22Rv1 (cell line): Measurements from ENCODE around the gene ACYP2.

Experiments
- H3K27ac ChIP-seq: fragments of 450-650 bp; 2 replicates; pipeline ENCODE4 v1.5.1; 2017
- CTCF ChIP-seq: fragments of 450-650 bp; IDR thresholded peaks from 2 replicates; pipeline ENCODE4 v1.5.1; 2017; ENCODE audit warnings: mild to moderate bottlenecking
- ZFX ChIP-seq: fragments of 450-650 bp; IDR thresholded peaks from 2 replicates; pipeline ENCODE4 v1.6.1; 2017; ENCODE audit warnings: antibody characterized with exemption, borderline replicate concordance

The ACYP2 gene

GRCh38 chr2:54233832-54234649 is 118.6 kb downstream of the ACYP2 start:
- H3K27ac ChIP-seq, result no peak overlapping the region
- TF ChIP-seq CTCF, result no peak
- TF ChIP-seq ZFX, result no peak

- H3K27ac ChIP-seq, result no peak overlapping the region
- TF ChIP-seq CTCF (no peak), ZFX (no peak)
Observed at GRCh38 chr2:54237428-54237827, 122.0 kb downstream of the ACYP2 start.

DNA sequence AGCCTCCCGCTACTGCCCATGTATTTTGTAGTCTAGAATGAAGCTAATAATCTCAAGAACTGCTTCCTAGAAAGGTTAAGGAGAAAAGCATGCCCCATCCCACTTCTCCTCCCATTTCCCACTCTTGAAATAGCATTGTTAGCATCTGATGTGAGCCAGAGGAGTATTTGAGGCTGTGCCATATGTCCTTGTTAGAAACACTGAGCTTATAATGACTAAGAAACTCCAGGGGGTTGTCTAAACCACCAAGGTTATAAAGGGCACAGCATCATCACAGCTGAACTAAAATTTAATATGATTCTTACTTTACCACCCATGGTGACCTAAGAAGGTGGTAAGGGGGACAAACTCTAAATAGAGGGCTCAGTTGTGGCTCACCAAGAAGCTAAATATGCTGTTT is 124.0 kb downstream of the ACYP2 start:
- H3K27ac ChIP-seq, result no peak overlapping the region
- TF ChIP-seq CTCF (no peak), ZFX (no peak)

DNA sequence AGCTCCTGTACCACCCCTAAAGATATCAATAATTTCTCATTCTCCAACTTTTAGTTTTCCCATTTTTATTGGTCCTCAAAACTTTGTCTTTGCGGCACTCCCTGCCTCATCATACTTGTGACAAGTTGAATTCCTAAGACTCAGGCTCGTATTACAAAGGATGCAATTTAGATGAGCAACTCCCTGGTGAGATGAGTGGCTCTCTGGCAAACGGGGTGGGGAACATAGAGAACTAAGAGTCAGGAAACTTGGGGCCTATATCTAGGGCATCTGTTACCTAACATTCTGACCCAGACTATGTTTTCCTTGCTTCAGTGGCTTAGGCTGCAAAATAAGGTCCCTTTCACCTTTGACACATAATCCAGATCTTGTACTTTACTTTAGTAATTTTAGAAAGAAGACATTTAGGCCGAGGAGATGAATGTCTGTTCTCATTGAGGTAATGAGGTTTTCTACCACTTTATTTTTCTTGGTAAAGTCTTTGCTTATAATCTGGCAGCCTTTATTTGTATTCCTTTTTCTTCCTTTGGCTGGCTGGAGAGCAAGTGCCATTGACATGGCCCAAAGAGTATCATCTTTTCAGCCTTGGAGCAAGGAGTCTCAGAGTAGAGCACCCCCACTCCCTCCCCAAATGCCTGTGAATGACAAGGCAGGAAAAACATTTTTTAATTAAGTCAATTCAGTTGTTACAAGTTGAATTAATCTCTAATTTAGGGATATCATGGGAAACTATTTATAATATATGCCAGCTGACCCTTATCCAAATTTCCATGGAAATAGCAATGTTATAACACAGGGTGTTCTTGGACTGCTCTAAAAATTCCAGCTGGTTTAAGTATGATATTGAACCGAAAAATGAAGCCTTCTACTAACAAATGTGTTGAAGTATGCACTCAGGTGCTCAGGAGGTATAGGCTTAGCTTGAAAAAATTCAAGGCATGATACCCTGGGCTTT is 125.4 kb downstream of the ACYP2 start:
- H3K27ac ChIP-seq, result no peak overlapping the region
- TF ChIP-seq ZFX (no peak), CTCF (no peak)

GRCh38 chr2:54247115-54247514 is 131.7 kb downstream of the ACYP2 start:
- no peak overlapping the region for H3K27ac ChIP-seq
- no peak for TF ChIP-seq ZFX
- no peak for TF ChIP-seq CTCF

GRCh38 chr2:54249629-54250028 is 134.2 kb downstream of the ACYP2 start:
- TF ChIP-seq CTCF, result no peak
- TF ChIP-seq ZFX, result no peak
- H3K27ac ChIP-seq, result no peak overlapping the region
